LNCaP clone FGC (cell line): ENCODE data around the gene DLG3.

ENCODE experiments used
- DNase-seq: peaks from one replicate; pipeline ENCODE4 v3.0.0-alpha.2; 2011; ENCODE audit warnings: low read depth
- H3K4me3 ChIP-seq: 2 replicates; pipeline ENCODE4 v1.5.1; 2011; ENCODE audit warnings: mild to moderate bottlenecking, low read depth, low read length, control low read depth
- CTCF ChIP-seq: IDR thresholded peaks from 2 replicates; pipeline ENCODE4 v1.5.1; 2012; ENCODE audit warnings: mild to moderate bottlenecking; ENCODE audit not compliant: control insufficient read depth, insufficient read depth; ENCODE audit errors: extremely low read depth

The DLG3 gene

GRCh38 chrX:70421618-70422017 is 23.0 kb upstream of the DLG3 start:
- TF ChIP-seq CTCF = no peak
- no peak for DNase-seq
- no peak overlapping the region for H3K4me3 ChIP-seq

- peak; percentile 49 for TF ChIP-seq CTCF
- no peak for DNase-seq
- no peak within 1 kb of the TSS for H3K4me3 ChIP-seq
Observed at GRCh38 chrX:70422851-70423341, 21.7 kb upstream of the DLG3 start, which contains the start of gene GDPD2. GDPD2 (plus strand) TSS chrX:70423314; CDS start chrX:70424985, 1,671 bp downstream.

- H3K4me3 ChIP-seq = no peak overlapping the region
- no peak for TF ChIP-seq CTCF
- DNase-seq = no peak
Observed at GRCh38 chrX:70423936-70424675, 20.5 kb upstream of the DLG3 start.

GRCh38 chrX:70424801-70425200 is 19.8 kb upstream of the DLG3 start:
- no peak overlapping the region for H3K4me3 ChIP-seq
- no peak for DNase-seq
- no peak for TF ChIP-seq CTCF

- no peak overlapping the region for H3K4me3 ChIP-seq
- DNase-seq = no peak
- no peak for TF ChIP-seq CTCF
Observed at GRCh38 chrX:70426286-70427278, 18.1 kb upstream of the DLG3 start.

GRCh38 chrX:70427365-70427764 is 17.3 kb upstream of the DLG3 start:
- no peak for TF ChIP-seq CTCF
- DNase-seq = no peak
- no peak overlapping the region for H3K4me3 ChIP-seq
